Bronchial epithelial cell (primary cell): ENCODE measurements around the gene GNPNAT1. TPM values are rescaled to one million over a fixed set of nuclear protein-coding genes. Genes with fewer than 3 reads are reported as not detected.

Source experiments
- DNase-seq: peaks from one replicate; pipeline ENCODE4 v3.0.0-alpha.2; 2010; ENCODE audit warnings: low read depth
- FAIRE-seq: peaks from 2 replicates; lab custom pipeline; 2011; peaks lifted over from hg19 to GRCh38; lab: Jason Lieb, UNC
- H3K27me3 ChIP-seq: 2 replicates; pipeline ENCODE4 v1.5.1; 2011; ENCODE audit warnings: low read length; ENCODE audit not compliant: control insufficient read depth, insufficient read depth
- H3K36me3 ChIP-seq: 2 replicates; pipeline ENCODE4 v1.5.1; 2011; ENCODE audit warnings: low read length; ENCODE audit not compliant: control insufficient read depth, insufficient read depth
- H3K4me3 ChIP-seq: 2 replicates; pipeline ENCODE4 v1.5.1; 2011; ENCODE audit warnings: mild to moderate bottlenecking, low read depth, low read length, control low read depth
- total RNA-seq: library from RNA; depleted of rRNA; stranded (reverse); fragments of >200 nt; gene quantifications from 2 replicates; pipeline ENCODE4 v1.2.1, GENCODE V29; 2014
- TF ChIP-seq, protein P1 (sequence below): IDR thresholded peaks from 2 replicates; pipeline ENCODE4 v1.5.1; 2011; ENCODE audit warnings: mild to moderate bottlenecking, moderate library complexity, low read length, control low read depth, inconsistent platforms; ENCODE audit not compliant: insufficient read depth, severe bottlenecking

GNPNAT1 gene
- total RNA-seq: 39.8 and 57.1 TPM in 2 replicates

GRCh38 chr14:52791223-52792096 lies at the start of gene GNPNAT1:
Gene GNPNAT1 (minus strand): TSS chr14:52791607. CDS start chr14:52784650, 6,957 bp downstream.
- no peak for FAIRE-seq
- H3K4me3 ChIP-seq: peak within 1 kb of the TSS; percentile 54
- no peaks in the 10 kb centered on the region for H3K27me3 ChIP-seq
- H3K36me3 ChIP-seq: no peaks in the 10 kb centered on the region
- TF ChIP-seq, protein P1, sequence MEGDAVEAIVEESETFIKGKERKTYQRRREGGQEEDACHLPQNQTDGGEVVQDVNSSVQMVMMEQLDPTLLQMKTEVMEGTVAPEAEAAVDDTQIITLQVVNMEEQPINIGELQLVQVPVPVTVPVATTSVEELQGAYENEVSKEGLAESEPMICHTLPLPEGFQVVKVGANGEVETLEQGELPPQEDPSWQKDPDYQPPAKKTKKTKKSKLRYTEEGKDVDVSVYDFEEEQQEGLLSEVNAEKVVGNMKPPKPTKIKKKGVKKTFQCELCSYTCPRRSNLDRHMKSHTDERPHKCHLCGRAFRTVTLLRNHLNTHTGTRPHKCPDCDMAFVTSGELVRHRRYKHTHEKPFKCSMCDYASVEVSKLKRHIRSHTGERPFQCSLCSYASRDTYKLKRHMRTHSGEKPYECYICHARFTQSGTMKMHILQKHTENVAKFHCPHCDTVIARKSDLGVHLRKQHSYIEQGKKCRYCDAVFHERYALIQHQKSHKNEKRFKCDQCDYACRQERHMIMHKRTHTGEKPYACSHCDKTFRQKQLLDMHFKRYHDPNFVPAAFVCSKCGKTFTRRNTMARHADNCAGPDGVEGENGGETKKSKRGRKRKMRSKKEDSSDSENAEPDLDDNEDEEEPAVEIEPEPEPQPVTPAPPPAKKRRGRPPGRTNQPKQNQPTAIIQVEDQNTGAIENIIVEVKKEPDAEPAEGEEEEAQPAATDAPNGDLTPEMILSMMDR: no peak
- peak; percentile 67 for DNase-seq

DNA sequence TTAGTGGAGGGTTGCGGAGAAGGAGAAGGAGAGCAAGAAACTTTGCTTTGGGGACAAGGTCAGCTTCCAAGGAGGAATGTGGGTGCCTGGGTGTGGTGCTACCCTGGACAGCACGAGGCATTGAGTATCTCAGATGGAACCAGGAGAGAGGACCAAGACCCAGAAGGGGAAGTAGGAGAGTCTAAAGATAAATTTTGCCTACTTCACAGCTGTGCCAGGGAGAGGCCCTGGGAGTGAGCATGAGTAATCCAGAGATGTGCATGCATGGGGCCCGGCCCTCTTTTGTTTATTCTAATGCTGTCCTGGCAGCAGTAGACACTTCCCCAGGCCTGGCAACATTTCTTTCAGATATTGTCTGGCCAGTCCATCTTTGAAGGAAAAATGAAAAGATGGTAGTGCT lies 49.5 kb upstream of the GNPNAT1 start:
- Histone ChIP-seq H3K4me3 (no peak overlapping the region), H3K27me3 (no peaks in the 10 kb centered on the region), H3K36me3 (no peaks in the 10 kb centered on the region)
- TF ChIP-seq, protein P1: no peak
- no peak for FAIRE-seq
- DNase-seq: peak; percentile 47

DNA sequence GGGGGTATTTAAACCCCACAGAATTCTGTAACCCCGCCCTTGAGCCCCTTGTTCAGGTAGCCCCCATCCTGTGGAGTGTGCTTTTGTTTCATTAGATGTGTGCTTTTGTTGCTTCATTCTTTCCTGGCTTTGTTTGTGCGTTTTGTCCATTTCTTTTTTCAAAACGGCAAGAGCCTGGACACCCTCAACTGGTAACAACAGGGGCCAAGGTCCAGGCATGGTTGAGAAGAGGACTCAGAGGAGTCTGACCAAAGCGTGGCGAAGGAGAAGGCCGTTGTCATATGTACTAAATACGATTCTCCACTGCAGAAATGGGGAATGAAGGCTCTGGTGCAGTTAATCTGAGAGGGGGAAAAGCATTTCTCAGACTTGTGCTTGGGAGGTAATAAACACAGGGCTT lies 46.0 kb upstream of the GNPNAT1 start:
- Histone ChIP-seq H3K36me3 (no peaks in the 10 kb centered on the region), H3K4me3 (no peak overlapping the region), H3K27me3 (no peaks in the 10 kb centered on the region)
- TF ChIP-seq, protein P1: no peak
- DNase-seq: no peak
- no peak for FAIRE-seq

GRCh38 chr14:52836063-52836462 lies 44.7 kb upstream of the GNPNAT1 start:
- no peaks in the 10 kb centered on the region for H3K27me3 ChIP-seq
- TF ChIP-seq, protein P1: no peak
- DNase-seq (no peak), FAIRE-seq (no peak)
- no peak overlapping the region for H3K4me3 ChIP-seq
- H3K36me3 ChIP-seq: no peaks in the 10 kb centered on the region

GRCh38 chr14:52835122-52835903 lies 43.9 kb upstream of the GNPNAT1 start:
- TF ChIP-seq, protein P1: no peak
- no peaks in the 10 kb centered on the region for H3K36me3 ChIP-seq
- no peak overlapping the region for H3K4me3 ChIP-seq
- no peaks in the 10 kb centered on the region for H3K27me3 ChIP-seq
- no peak for FAIRE-seq
- DNase-seq: peak; percentile 62
